ENCODE data around the gene WIPF2.

WIPF2 gene, protein sequence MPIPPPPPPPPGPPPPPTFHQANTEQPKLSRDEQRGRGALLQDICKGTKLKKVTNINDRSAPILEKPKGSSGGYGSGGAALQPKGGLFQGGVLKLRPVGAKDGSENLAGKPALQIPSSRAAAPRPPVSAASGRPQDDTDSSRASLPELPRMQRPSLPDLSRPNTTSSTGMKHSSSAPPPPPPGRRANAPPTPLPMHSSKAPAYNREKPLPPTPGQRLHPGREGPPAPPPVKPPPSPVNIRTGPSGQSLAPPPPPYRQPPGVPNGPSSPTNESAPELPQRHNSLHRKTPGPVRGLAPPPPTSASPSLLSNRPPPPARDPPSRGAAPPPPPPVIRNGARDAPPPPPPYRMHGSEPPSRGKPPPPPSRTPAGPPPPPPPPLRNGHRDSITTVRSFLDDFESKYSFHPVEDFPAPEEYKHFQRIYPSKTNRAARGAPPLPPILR

DNA sequence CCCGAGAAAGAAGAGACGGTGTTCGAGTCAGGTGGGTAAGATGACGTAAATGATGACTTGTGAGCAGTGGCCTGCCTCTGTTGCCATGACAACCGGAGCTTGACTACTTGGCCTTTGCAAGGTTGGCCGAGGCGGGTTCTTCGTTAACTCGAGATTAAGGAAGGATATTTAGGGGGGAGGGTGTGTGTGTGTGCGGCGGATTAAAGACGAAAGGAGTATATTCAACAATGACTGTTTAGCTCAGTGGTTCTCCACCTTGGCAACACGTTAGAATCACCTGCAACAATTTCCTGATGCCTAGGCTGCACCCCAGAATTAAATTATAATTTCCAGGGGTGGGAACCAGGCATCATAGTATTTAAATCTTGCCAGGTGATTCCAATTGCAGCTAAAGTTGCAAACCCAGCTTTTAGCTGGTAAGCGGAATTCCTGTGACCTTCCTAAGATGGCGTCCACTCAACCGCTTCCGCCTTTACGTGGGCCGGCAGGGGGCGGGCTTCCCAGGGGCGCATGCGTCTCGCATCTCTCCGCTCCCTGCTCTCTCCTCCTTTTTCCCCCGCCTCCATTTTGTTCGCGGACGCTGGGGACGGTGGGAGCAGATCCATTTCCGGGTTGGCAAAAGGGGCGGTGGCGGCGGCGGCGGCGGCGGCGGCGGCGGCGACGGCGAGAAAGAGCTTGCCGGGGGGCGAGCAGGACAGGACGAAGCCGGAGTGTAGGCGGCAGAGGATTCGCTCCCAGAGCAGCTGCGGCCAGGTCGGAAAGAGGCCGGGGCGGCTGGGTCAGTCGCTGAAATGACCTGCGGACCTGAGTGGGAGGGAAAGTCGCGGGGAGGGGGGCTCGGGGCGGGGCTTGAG, at the start of gene WIPF2:
Gene WIPF2, plus strand, starts transcription at position 565 of the 854 bp plus-strand sequence. CDS start 37,156 bp downstream, outside the sequence.
- DNase-seq = peak; percentile 97

- DNase-seq = no peak
Measured at GRCh38 chr17:40170325-40170724, 48.8 kb upstream of the WIPF2 start.

GRCh38 chr17:40171750-40172149, 47.4 kb upstream of the WIPF2 start:
- no peak for DNase-seq

DNA sequence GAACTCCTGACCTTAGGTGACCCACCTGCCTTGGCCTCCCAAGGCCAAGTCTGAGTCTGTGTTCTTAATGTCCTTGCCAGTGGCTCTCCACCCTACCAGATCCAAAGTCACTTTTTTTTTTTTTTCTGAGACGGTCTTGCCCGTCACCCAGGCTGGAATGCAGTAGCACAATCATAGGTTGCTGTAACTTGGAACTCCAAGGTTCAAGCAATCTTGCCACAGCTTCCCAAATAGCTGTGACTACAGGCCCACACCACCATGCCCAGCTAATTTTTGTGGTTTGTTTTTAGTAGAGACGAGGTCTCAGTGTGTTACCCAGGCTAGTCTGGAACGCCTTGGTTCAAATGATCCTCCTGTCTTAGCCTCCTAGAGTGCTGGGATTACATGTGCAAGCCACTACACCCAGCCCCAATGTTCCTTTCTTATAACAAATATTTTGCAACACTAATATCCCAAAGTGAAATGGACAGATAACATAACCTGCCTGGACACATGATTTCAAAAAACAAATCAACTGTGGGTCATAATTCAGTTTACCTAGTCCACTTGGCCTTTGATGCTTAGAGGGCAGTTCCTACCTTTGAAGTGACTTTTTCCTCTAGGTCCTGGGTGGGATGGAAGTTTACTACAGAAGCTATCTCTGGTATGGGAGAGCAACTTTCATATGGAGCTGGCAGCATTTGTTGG, 45.9 kb upstream of the WIPF2 start:
- DNase-seq = no peak

GRCh38 chr17:40173778-40174135, 45.3 kb upstream of the WIPF2 start:
- DNase-seq = no peak

- DNase-seq = no peak
Measured at GRCh38 chr17:40174514-40174913, 44.6 kb upstream of the WIPF2 start.

- no peak for DNase-seq
Measured at GRCh38 chr17:40175928-40176753, 43.0 kb upstream of the WIPF2 start.

DNA sequence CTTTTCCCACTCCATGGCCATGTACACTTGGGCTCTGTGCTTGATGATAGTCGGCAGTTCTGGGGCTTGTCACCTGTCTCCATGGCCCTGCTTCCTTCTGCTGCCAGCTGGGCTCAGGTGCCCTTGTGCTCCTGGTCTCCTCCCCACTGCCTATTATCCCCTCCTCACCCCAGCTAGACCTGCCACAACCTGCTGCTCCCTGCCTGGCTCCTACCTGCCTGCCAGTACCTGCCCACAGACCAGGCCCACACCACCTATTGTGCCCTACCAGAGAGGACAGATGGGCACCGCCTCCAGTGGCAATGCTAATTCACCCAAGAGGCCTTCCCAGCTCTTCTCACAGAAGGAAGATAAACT, 42.4 kb upstream of the WIPF2 start:
- DNase-seq = no peak

DNA sequence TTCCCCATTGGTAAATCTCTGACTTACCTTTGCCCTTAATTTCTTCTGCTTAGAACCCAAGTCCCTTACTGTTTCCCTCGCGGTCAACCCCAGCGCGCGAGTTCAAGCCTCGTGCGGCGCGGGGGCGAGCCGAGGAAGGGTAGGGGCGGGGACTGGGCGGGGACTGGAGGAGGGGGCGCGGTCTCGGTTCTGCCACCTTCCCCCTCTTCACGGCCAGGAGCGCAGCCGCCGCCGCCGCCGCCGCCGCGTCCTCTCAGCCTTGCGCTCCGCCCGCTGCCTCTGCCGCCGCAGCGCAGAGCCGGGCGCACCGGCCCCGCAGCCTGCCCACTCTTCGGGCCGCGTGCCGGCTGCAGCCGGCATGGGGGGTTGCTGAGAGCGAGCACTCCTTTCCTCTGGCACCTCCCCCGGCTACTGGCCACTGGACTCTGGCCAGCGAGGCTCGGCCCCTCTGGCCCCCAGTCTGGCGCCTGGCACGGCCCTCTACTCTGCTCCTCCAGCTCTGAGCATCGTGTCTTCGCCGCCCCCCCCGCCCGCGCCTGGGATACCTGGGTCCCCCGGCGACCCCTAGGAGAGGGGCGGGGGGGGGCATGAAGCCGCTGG, 41.7 kb upstream of the WIPF2 start, which contains the start of gene RAPGEFL1:
Gene RAPGEFL1, plus strand, starts transcription at position 196 of the 600 bp plus-strand sequence. Its CDS starts 392 bp downstream, at position 588.
- peak; percentile 60 for DNase-seq

DNA sequence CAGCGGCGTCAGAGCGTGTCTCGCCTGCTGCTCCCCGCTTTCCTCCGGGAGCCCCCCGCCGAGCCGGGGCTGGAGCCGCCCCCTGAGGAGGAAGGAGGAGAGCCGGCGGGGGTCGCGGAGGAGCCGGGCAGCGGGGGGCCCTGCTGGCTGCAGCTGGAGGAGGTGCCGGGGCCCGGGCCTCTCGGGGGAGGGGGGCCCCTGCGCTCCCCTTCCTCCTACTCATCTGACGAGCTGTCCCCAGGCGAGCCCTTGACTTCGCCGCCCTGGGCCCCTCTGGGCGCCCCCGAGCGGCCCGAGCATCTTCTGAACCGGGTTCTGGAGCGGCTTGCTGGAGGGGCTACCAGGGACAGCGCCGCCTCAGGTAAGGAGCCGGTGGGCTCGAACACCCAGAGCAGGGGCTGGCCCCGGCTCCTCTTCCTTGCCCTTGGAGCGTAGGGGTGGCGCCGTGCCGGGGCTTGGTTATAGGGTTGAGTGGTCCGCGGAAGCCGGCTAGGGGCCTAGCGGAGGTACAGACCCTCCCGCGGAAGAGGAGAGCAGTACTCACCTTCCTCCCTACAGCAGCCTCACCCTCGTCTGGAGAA, 41.0 kb upstream of the WIPF2 start:
- no peak for DNase-seq

- DNase-seq = no peak
Measured at GRCh38 chr17:40178660-40179059, 40.4 kb upstream of the WIPF2 start.

DNA sequence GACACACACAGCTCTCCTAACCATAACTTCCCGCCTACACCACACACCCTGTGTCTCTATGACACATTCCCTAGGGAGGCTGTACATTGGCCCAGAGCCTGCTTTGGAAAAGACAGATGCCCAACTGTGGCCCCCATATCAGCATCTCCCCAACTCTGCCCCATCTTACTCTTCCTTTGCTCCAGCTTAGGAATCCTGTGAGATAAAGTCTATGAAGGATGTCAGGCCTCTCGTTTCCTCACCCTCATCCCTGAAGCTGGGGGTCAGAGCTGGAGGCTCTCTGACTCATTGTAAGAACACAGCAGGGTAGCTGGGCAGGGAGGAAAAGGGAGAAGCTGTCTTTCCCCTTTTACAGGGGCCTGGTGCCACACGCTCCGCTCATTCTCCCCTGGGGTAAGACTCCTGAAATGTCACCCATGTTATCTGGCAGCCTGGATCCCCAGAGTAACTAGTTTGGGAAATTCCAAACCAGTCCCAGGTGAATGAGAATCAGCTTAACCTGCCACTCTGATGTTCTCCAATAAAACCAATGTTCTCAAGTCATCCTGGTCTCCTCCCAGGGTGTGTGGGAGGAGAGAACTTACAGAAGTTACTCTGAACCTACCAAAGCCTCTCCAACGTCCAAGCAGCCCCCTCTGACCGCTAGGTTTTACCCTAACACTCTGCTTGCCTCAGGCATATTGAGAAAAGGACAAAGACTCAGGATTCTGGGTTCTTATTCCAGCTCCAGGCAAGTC, 39.0 kb upstream of the WIPF2 start:
- peak; percentile 59 for DNase-seq

GRCh38 chr17:40180694-40181093, 38.4 kb upstream of the WIPF2 start:
- DNase-seq = no peak

DNA sequence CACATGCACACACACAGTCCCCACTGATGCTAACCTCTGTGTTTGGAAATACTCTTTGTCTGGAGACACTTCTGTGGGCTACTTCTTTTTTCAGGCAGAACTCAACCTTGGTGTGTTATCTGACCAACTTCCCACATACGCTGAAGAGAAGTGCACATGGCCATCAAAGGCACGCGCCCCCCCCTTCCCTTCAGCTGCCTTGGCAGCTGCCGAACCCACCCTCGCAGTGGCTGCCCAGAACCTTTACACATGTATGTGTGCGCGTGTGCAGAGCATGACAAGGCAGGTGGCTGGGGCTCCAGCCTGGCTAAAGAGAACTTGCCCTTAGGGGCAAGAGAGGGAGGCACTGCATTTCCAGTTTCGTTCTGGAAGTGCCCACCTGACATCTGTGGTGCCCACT, 37.9 kb upstream of the WIPF2 start:
- no peak for DNase-seq

- no peak for DNase-seq
Measured at GRCh38 chr17:40182606-40183005, 36.5 kb upstream of the WIPF2 start.

GRCh38 chr17:40187238-40187637, 31.9 kb upstream of the WIPF2 start:
- DNase-seq = no peak

GRCh38 chr17:40188694-40189093, 30.4 kb upstream of the WIPF2 start:
- no peak for DNase-seq

GRCh38 chr17:40190197-40191021, 28.7 kb upstream of the WIPF2 start:
- no peak for DNase-seq

- peak; percentile 73 for DNase-seq
Measured at GRCh38 chr17:40191237-40192208, 27.6 kb upstream of the WIPF2 start.
